ENCODE measurements around the gene CATSPERZ.

Gene CATSPERZ

GRCh38 chr11:64258356-64258755 is 41.8 kb upstream of the CATSPERZ start:
- no peaks in the 10 kb centered on the region for H3K9me3 ChIP-seq (ENCODE audit: low read length)
- H3K9ac ChIP-seq (ENCODE audit: low read length): no peak overlapping the region
- H3K4me1 ChIP-seq (ENCODE audit: insufficient read depth, low read length): no peaks in the 10 kb centered on the region
- no peaks in the 10 kb centered on the region for H3K27me3 ChIP-seq (ENCODE audit: control insufficient read depth in 1 of 2, insufficient read depth in 2 of 2, low read length in 2 of 2)
- peaks cover 48% of the 10 kb centered on the region for H3K36me3 ChIP-seq (ENCODE audit: insufficient read depth, low read length)
- H3K27ac ChIP-seq (ENCODE audit: low read depth, low read length): no peak overlapping the region
- H3K4me3 ChIP-seq (ENCODE audit: low read depth in 1 of 2, low read length in 2 of 2): no peak overlapping the region

GRCh38 chr11:64258946-64259532 is 41.1 kb upstream of the CATSPERZ start:
- no peaks in the 10 kb centered on the region for H3K27me3 ChIP-seq (ENCODE audit: control insufficient read depth in 1 of 2, insufficient read depth in 2 of 2, low read length in 2 of 2)
- peaks cover 50% of the 10 kb centered on the region for H3K36me3 ChIP-seq (ENCODE audit: insufficient read depth, low read length)
- H3K9me3 ChIP-seq (ENCODE audit: low read length): no peaks in the 10 kb centered on the region
- no peaks in the 10 kb centered on the region for H3K4me1 ChIP-seq (ENCODE audit: insufficient read depth, low read length)
- no peak overlapping the region for H3K4me3 ChIP-seq (ENCODE audit: low read depth in 1 of 2, low read length in 2 of 2)
- H3K9ac ChIP-seq (ENCODE audit: low read length): no peak overlapping the region
- no peak overlapping the region for H3K27ac ChIP-seq (ENCODE audit: low read depth, low read length)

- Histone ChIP-seq H3K9me3 (ENCODE audit: low read length) (no peaks in the 10 kb centered on the region), H3K36me3 (ENCODE audit: insufficient read depth, low read length) (peaks cover 50% of the 10 kb centered on the region), H3K27me3 (ENCODE audit: control insufficient read depth in 1 of 2, insufficient read depth in 2 of 2, low read length in 2 of 2) (no peaks in the 10 kb centered on the region), H3K27ac (ENCODE audit: low read depth, low read length) (no peak overlapping the region), H3K4me1 (ENCODE audit: insufficient read depth, low read length) (no peaks in the 10 kb centered on the region), H3K4me3 (ENCODE audit: low read depth in 1 of 2, low read length in 2 of 2) (no peak overlapping the region), H3K9ac (ENCODE audit: low read length) (no peak overlapping the region)
These were observed 40.6 kb upstream of the CATSPERZ start for GRCh38 chr11:64259533-64260067.

- Histone ChIP-seq H3K27ac (ENCODE audit: low read depth, low read length) (no peak overlapping the region), H3K4me1 (ENCODE audit: insufficient read depth, low read length) (no peaks in the 10 kb centered on the region), H3K36me3 (ENCODE audit: insufficient read depth, low read length) (peaks cover 44% of the 10 kb centered on the region), H3K4me3 (ENCODE audit: low read depth in 1 of 2, low read length in 2 of 2) (no peak overlapping the region), H3K27me3 (ENCODE audit: control insufficient read depth in 1 of 2, insufficient read depth in 2 of 2, low read length in 2 of 2) (no peaks in the 10 kb centered on the region), H3K9ac (ENCODE audit: low read length) (no peak overlapping the region), H3K9me3 (ENCODE audit: low read length) (no peaks in the 10 kb centered on the region)
These were observed 39.9 kb upstream of the CATSPERZ start for GRCh38 chr11:64260147-64260708.

GRCh38 chr11:64261556-64262080 is 38.5 kb upstream of the CATSPERZ start:
- H3K27ac ChIP-seq (ENCODE audit: low read depth, low read length): no peak overlapping the region
- no peaks in the 10 kb centered on the region for H3K4me1 ChIP-seq (ENCODE audit: insufficient read depth, low read length)
- no peak overlapping the region for H3K9ac ChIP-seq (ENCODE audit: low read length)
- H3K9me3 ChIP-seq (ENCODE audit: low read length): no peaks in the 10 kb centered on the region
- no peaks in the 10 kb centered on the region for H3K27me3 ChIP-seq (ENCODE audit: control insufficient read depth in 1 of 2, insufficient read depth in 2 of 2, low read length in 2 of 2)
- peaks cover 41% of the 10 kb centered on the region for H3K36me3 ChIP-seq (ENCODE audit: insufficient read depth, low read length)
- H3K4me3 ChIP-seq (ENCODE audit: low read depth in 1 of 2, low read length in 2 of 2): no peak overlapping the region

GRCh38 chr11:64262271-64263002 is 37.7 kb upstream of the CATSPERZ start:
- peaks cover 41% of the 10 kb centered on the region for H3K36me3 ChIP-seq (ENCODE audit: insufficient read depth, low read length)
- H3K4me1 ChIP-seq (ENCODE audit: insufficient read depth, low read length): no peaks in the 10 kb centered on the region
- H3K9me3 ChIP-seq (ENCODE audit: low read length): no peaks in the 10 kb centered on the region
- no peak overlapping the region for H3K9ac ChIP-seq (ENCODE audit: low read length)
- H3K27me3 ChIP-seq (ENCODE audit: control insufficient read depth in 1 of 2, insufficient read depth in 2 of 2, low read length in 2 of 2): no peaks in the 10 kb centered on the region
- H3K27ac ChIP-seq (ENCODE audit: low read depth, low read length): no peak overlapping the region
- no peak overlapping the region for H3K4me3 ChIP-seq (ENCODE audit: low read depth in 1 of 2, low read length in 2 of 2)

GRCh38 chr11:64263021-64263946 is 36.9 kb upstream of the CATSPERZ start:
- Histone ChIP-seq H3K4me3 (ENCODE audit: low read depth in 1 of 2, low read length in 2 of 2) (no peak overlapping the region), H3K9me3 (ENCODE audit: low read length) (no peaks in the 10 kb centered on the region), H3K27me3 (ENCODE audit: control insufficient read depth in 1 of 2, insufficient read depth in 2 of 2, low read length in 2 of 2) (no peaks in the 10 kb centered on the region), H3K9ac (ENCODE audit: low read length) (no peak overlapping the region), H3K27ac (ENCODE audit: low read depth, low read length) (no peak overlapping the region), H3K36me3 (ENCODE audit: insufficient read depth, low read length) (peaks cover 40% of the 10 kb centered on the region), H3K4me1 (ENCODE audit: insufficient read depth, low read length) (peaks cover 5% of the 10 kb centered on the region)

GRCh38 chr11:64263947-64264317 is 36.2 kb upstream of the CATSPERZ start:
- Histone ChIP-seq H3K4me1 (ENCODE audit: insufficient read depth, low read length) (peaks cover 11% of the 10 kb centered on the region), H3K9me3 (ENCODE audit: low read length) (no peaks in the 10 kb centered on the region), H3K27me3 (ENCODE audit: control insufficient read depth in 1 of 2, insufficient read depth in 2 of 2, low read length in 2 of 2) (no peaks in the 10 kb centered on the region), H3K27ac (ENCODE audit: low read depth, low read length) (no peak overlapping the region), H3K36me3 (ENCODE audit: insufficient read depth, low read length) (peaks cover 35% of the 10 kb centered on the region), H3K4me3 (ENCODE audit: low read depth in 1 of 2, low read length in 2 of 2) (no peak overlapping the region), H3K9ac (ENCODE audit: low read length) (no peak overlapping the region)

- Histone ChIP-seq H3K27ac (ENCODE audit: low read depth, low read length) (no peak overlapping the region), H3K36me3 (ENCODE audit: insufficient read depth, low read length) (peaks cover 32% of the 10 kb centered on the region), H3K27me3 (ENCODE audit: control insufficient read depth in 1 of 2, insufficient read depth in 2 of 2, low read length in 2 of 2) (no peaks in the 10 kb centered on the region), H3K9ac (ENCODE audit: low read length) (no peak overlapping the region), H3K4me3 (ENCODE audit: low read depth in 1 of 2, low read length in 2 of 2) (no peak overlapping the region), H3K4me1 (ENCODE audit: insufficient read depth, low read length) (peaks cover 13% of the 10 kb centered on the region), H3K9me3 (ENCODE audit: low read length) (no peaks in the 10 kb centered on the region)
These were observed 35.7 kb upstream of the CATSPERZ start for GRCh38 chr11:64264371-64264852.

GRCh38 chr11:64265176-64266160 is 34.7 kb upstream of the CATSPERZ start:
- Histone ChIP-seq H3K4me3 (ENCODE audit: low read depth in 1 of 2, low read length in 2 of 2) (no peak overlapping the region), H3K4me1 (ENCODE audit: insufficient read depth, low read length) (peaks cover 13% of the 10 kb centered on the region), H3K27me3 (ENCODE audit: control insufficient read depth in 1 of 2, insufficient read depth in 2 of 2, low read length in 2 of 2) (no peaks in the 10 kb centered on the region), H3K9ac (ENCODE audit: low read length) (no peak overlapping the region), H3K36me3 (ENCODE audit: insufficient read depth, low read length) (peaks cover 23% of the 10 kb centered on the region), H3K9me3 (ENCODE audit: low read length) (no peaks in the 10 kb centered on the region), H3K27ac (ENCODE audit: low read depth, low read length) (no peak overlapping the region)
